HG03280 (cell line): ENCODE results near the gene STAB2.

Source experiments
- ATAC-seq: cut with Tn5 transposase; IDR thresholded peaks from one replicate; pipeline ENCODE4 v1.9.1; 2021; ENCODE audit warnings: mild to moderate bottlenecking, moderate library complexity; ENCODE audit not compliant: unreplicated experiment

The STAB2 gene

GRCh38 chr12:103586791-103587370, at the start of gene STAB2:
STAB2 (plus strand) TSS chr12:103587273; CDS start chr12:103587477, 204 bp downstream.
- ATAC-seq = no peak

DNA sequence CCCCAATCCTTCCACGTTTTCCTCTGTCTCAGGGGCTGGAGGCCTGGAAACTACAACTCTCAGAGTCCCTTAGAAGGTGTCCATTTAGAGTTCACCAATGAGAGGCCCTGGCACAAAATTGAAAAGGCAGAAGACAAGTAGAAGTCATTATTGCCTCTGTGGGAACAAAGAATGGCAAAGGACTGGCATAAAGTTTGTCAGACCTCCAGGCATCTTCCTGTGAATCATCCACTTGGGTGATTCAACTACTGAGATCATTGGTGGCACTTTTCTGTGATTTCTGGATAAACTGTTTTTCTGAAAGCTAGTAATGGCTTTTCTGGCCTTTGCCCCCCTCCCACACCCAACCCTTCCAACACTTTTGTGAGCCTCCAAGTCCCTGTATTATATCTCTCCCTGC, 48.7 kb upstream of the STAB2 start:
- ATAC-seq = no peak

GRCh38 chr12:103540319-103540718, 46.8 kb upstream of the STAB2 start:
- ATAC-seq = no peak

GRCh38 chr12:103542078-103542477, 45.0 kb upstream of the STAB2 start:
- no peak for ATAC-seq

DNA sequence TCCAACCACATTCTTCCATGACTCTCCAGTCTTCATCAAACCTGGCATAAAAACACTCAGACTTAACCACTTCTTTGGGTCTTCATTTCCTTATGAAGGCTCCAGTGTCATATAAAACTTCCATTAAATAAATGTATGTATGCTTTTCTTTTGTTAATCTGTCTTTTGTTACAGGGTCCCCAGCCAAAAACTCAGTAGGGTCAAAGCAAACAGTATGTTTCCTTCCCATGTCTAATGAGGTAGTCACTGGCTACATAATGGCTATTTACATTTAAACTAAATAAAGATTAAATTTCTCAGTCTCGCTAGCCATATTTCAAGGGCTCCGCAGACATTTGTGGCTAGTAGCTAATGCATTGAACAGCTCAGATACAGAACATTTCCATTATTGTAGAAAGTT, 40.1 kb upstream of the STAB2 start:
- ATAC-seq = no peak

DNA sequence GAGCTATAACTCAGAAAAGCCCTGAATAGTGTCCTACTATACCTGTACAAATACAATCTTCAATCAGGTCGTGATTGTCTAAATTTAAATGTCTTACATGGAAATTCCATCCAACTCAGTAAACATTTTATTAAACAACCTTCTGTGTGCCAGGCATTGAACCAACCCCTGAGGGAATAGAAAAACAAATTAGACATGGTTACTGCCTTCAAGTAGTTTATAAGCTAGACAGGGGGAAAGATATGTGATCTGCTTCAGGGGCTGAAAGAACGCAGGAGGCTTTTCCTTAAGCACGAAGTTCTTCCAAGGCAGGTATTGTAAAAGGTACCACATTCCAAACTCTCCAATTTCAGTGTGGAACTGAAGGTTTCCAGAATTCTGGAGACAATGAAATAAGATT, 39.7 kb upstream of the STAB2 start:
- no peak for ATAC-seq

DNA sequence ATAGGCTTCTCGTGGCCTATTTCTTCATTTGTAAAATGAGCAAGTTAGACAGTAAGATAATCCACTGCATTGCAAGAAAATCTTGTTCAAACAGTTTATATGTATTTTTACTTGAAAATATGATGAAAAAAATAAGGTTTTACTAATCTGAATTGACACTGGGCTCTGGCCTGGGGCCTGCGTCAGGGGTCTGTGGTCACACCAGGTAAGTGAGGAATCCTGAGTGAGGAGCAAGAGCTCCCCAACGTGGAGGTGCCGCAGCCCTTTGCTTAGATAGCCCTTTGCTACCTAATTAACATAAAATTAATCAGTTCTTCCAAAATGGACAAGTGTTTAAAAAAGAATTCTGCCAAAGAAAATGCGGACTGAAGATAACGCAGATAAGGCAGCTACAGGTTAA, 39.1 kb upstream of the STAB2 start:
- ATAC-seq = no peak

DNA sequence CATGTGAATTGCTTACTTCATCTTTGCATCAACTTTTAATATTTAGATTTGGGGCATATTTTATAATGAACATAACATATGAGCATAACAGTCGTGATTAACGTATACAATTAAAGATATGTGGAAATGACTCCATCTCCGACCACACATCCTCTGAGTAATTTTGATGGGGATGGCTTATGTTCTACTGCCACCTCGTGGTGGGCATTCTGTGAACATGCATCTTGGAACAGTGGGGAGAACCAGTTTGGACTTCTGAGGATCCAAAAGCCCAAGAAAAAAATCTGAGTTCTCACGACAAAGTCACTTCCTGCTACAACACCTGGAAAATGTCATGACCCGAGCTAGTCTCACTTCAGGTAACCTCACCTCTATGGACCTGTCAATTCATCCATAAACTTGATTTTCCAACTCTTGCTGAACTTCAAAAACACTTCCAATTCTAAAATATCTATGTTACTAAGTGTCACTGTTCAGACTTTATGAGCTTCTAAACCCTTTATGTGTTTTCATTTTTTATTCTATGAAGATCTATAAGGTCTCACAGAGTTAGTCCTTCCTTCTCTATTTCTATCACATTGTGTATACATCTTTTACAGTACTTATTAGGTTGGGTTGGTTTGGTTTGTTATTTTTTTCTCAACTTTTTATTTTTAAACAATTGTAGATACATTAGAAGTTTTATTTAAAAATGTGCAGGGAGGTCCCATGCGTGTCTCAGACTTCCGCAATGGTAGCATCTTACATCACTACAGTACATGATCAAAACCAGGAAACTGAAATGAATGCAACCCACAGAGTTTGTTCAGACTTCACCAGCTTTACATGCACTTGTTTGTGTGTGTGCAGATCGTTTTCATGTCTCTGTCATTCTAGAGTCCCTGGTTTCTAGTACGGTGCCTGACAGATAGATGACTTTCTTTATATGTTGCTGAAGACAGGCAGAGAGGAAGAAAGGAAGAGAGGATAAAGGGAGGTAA, 38.2 kb upstream of the STAB2 start:
- peak; percentile 81 for ATAC-seq

GRCh38 chr12:103556890-103557627, 30.0 kb upstream of the STAB2 start:
- no peak for ATAC-seq

DNA sequence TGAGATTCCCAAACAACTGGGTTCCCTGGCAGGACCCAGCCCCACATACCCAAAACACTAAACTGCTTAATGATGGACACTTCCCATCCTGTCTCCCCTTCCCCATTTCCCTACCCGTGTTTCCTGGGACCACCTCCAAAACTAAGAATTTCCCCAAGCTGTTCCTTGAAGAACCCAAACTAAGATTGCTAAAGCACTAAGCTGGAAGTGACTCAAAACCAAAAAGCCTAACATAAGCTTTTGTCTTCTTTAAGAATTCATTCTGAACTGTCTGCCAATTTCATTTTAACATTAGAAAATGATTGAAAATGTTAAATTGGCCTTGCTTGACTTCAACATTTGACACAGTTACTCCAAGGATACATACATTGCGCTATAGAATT, 29.5 kb upstream of the STAB2 start:
- no peak for ATAC-seq

DNA sequence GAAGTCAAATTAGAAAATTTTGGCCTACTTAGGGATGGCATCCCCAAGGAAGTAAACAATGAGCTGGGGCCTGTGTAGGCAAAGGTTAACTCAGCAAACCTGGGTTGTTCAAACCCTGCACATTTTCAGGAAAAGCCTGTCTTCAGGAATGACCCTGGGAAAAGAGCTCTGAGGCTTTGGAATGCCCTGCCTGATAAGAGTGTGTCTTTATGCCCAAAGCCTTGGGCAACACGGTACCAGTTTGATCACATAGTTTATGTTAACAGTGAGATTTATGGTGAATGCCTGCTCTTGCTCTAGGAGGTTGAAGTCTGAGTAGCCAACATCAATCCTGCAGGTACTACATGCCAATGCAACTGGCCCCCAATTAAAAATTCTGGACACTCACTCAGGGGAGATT, 28.2 kb upstream of the STAB2 start:
- no peak for ATAC-seq

DNA sequence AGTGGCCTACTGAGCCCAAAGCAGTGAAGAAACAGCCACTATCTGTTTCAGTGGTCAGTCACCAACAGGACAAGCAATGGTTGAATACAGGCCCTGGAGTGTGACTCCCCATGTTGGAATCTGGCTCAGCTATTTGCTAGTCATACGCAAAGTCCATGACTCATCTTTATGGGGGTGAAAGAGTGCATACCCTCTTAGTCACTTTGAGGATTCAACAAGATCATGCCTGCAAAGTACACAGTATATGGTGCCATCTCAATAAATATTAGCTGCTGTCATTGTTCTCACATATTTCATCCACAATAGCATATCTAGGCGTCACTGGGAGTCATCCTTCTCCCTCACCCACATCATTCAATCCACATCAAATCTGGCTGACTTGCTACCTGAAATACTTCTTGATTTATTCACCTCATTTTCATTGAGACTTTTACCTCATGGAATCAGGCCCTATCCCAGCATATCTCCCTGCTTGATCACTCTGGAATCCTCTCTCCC, 26.4 kb upstream of the STAB2 start:
- no peak for ATAC-seq

DNA sequence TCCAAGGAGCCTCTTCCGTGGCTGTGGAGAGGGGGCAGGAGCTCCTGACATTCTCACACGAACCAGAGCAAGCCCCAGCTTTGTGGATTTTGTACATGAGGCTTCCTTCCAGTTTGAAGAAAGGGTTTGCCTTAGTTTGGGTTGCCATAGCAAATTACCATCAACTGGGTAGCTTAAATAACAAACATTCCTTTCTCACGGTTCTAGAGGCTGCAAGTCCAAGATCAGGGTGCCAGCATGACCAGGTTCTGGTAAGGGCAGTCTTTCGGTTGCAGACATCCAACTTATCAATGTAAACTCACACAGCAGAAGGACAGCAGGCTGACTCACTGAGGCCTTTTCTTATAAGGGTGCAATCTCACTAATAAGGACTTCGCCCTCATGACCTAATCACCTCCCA, 25.9 kb upstream of the STAB2 start:
- no peak for ATAC-seq

DNA sequence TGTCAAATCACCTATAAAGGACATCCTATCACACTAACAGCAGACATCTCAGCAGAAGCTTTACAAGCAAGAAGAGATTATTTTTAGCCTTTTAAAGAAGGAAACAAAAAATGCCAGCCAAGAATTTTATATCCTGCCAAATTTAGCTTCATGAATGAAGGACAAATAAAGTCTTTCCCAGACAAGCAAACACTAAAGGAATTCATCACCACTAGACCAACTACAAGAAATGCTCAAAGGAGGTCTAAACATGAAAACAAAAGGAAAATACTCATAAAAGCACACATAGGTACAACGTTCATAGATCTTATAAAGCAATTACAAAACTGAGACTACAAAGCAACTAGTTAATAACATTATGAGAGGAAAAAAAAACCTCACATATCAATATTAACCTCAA, 20.7 kb upstream of the STAB2 start:
- ATAC-seq = no peak

DNA sequence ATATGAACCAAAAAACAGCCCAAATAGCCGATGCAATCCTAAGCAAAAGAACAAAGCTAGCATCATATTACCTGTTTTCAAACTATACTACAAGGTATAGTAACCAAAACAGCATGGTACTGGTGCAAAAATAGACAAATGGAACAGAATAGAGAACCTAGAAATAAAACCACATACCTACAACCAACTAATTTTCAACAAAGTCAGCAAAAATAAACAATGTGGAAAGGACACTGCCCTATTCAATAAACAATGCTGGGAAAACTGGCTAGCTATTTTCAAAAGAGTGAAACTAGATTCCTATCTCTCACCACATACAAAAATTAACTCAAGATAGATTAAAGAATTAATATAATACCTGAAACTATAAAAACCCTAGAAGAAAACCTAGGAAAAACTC, 17.8 kb upstream of the STAB2 start:
- ATAC-seq = no peak

DNA sequence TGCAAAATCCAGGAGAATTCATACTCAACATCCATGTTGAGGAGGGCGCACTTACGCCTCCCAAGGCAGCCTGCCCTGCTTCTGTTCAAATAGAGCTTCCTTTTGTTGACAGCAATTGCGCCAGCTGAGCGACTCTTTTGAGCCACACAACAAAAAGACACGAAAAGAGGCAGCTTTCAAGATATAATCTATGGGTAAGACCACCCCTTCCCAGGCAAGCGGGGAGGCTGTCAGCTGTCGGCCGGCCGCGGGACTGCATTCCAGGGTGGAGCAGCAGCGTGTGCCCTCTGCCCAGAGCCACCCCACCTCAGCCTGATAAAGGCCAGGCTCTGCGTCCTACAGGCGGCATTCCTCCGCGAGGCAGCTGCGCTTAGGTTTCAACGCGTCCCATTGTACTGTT, 15.8 kb upstream of the STAB2 start:
- ATAC-seq = no peak

DNA sequence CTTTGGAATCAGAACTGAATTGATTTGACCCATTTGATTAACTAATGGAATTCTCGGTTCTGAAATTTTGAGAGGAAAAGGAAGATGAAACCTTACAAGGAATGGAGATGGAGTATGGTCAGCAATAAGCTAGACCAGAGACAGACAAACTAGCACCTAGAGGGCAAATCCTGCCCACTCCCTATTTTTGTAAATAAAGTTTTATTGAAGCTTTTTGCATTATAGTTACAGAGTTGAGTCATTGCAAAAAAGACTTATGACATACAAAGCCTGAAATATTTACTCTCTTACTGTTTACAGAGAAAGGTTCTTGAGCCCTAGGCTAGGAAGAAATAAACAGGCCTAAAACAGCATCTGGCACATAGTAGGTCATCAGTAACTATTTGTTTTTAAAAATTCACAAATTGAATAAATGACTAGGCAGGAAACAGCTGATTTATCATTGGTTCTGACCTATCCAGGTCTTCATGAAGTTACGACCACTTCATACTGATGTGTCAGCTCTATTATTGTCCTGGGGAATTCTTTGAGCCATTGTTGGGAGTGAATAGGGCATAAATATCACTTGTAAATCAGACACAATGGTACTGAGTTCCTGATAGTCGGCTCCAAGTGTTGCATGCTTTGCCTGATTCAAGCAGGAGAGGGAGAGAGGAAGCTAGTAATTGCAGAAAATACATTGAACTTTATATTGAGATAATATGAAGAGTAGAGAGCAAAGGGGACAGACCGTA, 14.6 kb upstream of the STAB2 start:
- no peak for ATAC-seq

DNA sequence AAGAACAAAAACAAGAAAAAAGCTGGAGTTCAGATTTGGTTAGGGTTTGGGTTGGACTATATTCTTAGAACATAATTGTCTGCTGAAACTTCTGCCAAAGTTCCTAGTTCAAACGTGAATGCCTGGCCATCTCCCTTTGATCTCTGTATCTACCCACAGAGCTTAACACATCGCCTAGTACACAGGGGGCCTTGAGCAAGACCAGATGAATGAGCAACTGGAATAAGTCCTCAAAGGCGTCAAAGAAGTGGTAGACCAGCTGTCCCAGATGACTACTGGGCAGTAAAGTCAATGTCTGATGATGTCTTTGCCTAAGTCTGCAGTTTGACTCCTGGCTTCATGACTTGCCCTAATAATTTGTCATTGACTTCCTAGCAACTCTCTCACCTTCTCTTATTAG, 13.9 kb upstream of the STAB2 start:
- ATAC-seq = no peak

DNA sequence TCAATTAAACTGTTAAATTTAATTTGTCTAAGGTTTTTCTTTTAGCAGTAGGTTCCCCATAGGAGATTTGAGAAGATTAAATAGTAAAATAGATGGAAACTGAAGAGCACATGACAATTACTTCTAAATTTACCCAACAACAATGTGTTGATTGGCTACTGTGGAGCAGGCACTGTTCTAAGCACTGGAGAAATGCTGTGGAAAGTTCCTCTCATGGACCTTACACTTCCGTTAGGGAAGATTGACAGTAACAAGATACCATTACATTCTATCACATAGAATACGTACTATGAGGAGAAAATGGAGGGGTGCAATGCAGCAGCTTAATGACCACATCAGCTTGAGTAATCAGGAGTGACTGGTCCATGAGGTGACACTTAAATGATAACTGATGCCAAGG, 8.1 kb upstream of the STAB2 start:
- ATAC-seq = no peak

GRCh38 chr12:103580026-103580425, 7.0 kb upstream of the STAB2 start:
- ATAC-seq = no peak

GRCh38 chr12:103583008-103583407, 4.1 kb upstream of the STAB2 start:
- no peak for ATAC-seq
